HG03060 (cell line): ENCODE results near the gene CAST.

Experiments used
- ATAC-seq: cut with Tn5 transposase; IDR thresholded peaks from one replicate; pipeline ENCODE4 v1.9.1; 2021; ENCODE audit warnings: low read depth, moderate number of reproducible peaks; ENCODE audit not compliant: unreplicated experiment

Gene CAST

GRCh38 chr5:96706433-96707111 is 44.4 kb downstream of the CAST start:
- no peak for ATAC-seq

GRCh38 chr5:96708600-96708999 is 46.4 kb downstream of the CAST start:
- ATAC-seq, result no peak

DNA sequence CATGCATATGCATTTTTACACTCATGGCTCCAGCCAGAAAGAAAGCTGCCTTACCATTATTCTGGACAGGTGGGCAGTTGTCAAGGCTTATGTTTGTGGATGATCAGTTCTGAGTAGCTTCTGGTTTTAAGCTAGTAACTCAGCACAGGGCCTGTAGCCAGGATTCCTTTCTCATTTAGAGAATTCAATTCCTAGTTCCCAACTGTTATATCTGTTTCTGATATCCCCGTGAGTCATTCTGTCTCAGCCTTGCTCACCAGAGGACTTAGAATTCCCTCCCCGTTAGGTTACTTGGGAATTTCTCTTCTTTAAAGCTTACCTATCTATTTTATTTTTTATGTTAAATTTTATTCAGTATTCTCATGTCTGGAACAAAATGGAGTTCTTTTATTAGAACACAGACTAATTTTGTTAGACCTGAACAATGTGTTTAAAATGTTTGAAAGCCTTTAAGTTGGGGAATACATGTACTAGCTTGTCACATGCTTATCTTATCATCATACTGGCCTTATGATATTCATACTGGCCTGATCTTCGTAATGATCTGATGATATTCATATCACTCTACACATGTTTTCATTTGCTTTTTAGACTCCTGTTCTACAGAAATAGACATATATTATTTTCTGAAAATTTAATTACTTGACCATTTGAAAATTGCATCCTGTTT is 47.1 kb downstream of the CAST start:
- no peak for ATAC-seq

GRCh38 chr5:96712100-96712746 is 50.0 kb downstream of the CAST start:
- no peak for ATAC-seq

- no peak for ATAC-seq
Measured at GRCh38 chr5:96714450-96714849, 52.3 kb downstream of the CAST start.

GRCh38 chr5:96714951-96715451 is 52.8 kb downstream of the CAST start:
- ATAC-seq, result no peak

- ATAC-seq, result no peak
Measured at GRCh38 chr5:96716007-96716406, 53.8 kb downstream of the CAST start.

DNA sequence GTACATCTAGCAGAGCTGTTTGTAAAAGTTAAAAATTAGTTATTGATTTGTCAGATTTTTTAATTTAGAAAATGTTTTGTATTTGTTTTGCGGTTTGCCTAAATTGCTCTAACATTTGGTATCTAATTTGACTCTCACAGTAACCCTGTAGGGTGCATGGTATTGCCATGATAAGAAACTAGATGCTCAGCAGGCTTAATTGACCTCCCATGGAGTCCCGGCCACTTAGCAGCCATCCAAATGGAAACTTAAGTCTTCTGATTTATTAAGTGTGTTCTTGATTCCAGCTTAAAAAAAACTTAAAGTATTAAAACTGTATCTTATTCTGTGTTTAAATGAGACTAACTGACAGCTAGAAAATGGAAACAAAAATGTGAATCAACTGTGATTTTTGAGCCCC is 54.5 kb downstream of the CAST start:
- no peak for ATAC-seq

DNA sequence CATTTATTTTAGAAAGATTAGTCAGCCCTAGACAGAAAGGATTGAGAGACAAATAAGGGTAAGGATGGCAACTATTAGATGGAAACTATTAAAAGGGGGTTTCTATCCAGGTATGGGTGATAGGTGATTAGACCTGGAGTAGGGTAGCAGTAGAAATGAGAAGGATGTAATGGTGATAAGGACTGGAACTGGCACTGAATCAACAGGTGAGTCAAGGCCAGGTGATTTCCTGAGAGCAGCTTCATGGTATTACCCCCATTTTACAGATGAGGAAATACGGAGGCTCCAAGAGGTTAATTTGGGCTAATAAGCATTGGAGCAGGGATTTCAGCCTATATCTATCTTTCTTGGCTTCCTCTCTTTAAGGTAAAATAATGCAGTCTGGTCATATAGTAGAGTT is 55.7 kb downstream of the CAST start:
- ATAC-seq, result no peak

GRCh38 chr5:96718635-96719077 is 56.5 kb downstream of the CAST start:
- no peak for ATAC-seq

GRCh38 chr5:96720408-96720807 is 58.2 kb downstream of the CAST start:
- ATAC-seq, result no peak

DNA sequence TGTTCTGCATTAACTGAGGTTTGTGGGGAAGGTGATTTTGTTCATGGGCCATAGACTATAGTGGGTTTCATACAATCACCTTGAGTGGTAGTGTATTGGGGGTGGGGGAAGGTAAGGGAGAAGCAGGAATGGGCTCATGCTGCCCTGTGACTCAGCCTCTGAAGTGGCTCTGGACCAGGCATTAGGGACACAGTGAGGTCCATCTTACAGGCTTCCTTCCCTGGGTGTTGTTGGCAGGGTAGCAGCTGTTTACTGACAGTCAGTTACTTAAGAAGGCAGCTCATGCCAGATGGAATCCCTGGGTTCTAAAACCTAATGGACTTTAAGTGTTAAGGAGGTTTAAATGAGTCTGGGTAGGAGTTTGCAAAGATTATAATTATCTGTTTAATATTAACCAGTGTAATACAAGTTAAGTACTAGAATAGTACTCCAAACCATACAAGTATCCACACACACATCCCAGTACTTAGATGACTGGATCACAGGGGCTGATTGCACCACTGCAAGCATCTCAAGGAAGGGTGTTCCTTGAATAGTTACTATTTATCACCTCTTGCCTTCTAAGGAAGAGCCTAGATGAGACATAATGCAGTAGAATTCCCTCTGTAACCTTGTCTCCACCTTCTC is 59.3 kb downstream of the CAST start:
- ATAC-seq, result no peak

- ATAC-seq, result no peak
Measured at GRCh38 chr5:96725257-96725656, 63.1 kb downstream of the CAST start.

DNA sequence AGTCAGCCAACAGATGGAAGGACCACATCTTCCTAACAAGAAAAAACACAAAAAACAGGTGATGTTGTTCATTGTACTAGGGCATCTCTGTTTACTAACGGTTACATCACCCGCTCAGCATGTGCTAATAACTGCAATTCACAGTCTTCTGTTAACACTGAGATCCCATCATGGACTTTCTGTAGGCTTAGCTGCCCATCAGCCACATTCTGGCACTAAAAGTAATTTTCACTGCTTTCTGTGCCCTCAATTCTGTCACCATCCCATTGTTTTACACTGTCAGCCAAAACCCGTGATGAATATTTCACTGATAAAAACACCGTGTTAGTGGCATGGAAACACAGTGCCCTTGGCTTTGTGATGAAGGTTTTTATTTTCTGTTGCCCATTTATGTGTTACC is 64.6 kb downstream of the CAST start:
- no peak for ATAC-seq

- no peak for ATAC-seq
Measured at GRCh38 chr5:96729156-96729555, 67.0 kb downstream of the CAST start.

DNA sequence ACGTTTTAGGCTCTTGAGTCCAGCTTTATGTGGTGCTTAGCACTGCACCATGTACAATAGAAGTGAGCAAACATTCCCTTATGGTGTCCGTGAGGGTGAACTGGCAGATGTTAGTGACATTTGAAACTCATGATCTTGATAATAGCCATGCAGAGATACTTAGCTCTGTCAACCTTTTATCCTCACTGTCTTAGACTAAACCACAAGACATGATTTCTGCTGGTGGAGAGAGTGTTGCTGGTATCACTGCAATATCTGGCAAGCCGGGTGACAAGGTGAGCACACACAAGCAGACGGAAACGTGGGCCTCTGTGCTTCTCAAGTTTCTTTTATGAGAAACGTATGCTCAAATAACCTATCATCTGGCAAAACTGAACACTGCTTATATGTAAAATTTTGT is 68.4 kb downstream of the CAST start:
- ATAC-seq, result no peak

GRCh38 chr5:96733771-96734500 is 71.8 kb downstream of the CAST start:
- ATAC-seq, result no peak

- ATAC-seq, result no peak
Measured at GRCh38 chr5:96734871-96735325, 72.7 kb downstream of the CAST start.

GRCh38 chr5:96736937-96737336 is 74.8 kb downstream of the CAST start:
- ATAC-seq, result no peak

DNA sequence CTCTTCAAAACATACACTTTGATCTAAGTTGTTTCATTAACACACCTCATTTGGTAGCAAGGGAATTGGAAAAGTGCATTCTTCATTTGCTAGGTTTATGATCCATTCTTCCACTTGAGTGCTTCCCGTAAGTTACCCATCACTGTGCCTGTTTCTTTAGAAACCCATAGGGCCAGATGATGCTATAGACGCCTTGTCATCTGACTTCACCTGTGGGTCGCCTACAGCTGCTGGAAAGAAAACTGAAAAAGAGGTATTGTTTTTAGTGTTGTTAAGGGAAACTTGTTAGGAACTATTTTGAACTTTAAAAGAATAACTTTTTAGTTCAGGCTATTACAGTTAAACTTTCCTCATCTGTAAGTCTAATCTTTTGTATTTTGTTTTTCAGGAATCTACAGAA is 78.9 kb downstream of the CAST start:
- no peak for ATAC-seq
